A673 (cell line): Measurements from ENCODE around the gene SNX30.

Experiments
- CTCF ChIP-seq: fragments of 300-800, 200-600 bp; sonication (generic); conservative IDR thresholded peaks from 2 replicates; pipeline ENCODE4 v1.5.1; 2017; ENCODE audit warnings: low read depth, mild to moderate bottlenecking, antibody characterized with exemption, low read length, moderate library complexity, mixed read lengths
- EZH2 ChIP-seq: fragments of 200-600 bp; sonication (generic); IDR thresholded peaks from 2 replicates; pipeline ENCODE4 v1.6.1; 2017; ENCODE audit warnings: borderline replicate concordance, low read depth, mild to moderate bottlenecking, mixed read lengths, antibody characterized with exemption, low read length; ENCODE audit not compliant: poor library complexity, severe bottlenecking

GRCh38 chr9:112850840-112851239 lies 100.3 kb downstream of the SNX30 start:
- TF ChIP-seq CTCF (no peak), EZH2 (no peak)
